HG02759 (cell line): ENCODE measurements around the gene PRKCE.
"Not testable (repeated sequence)": the region's sequence is repeated elsewhere in the genome, so short reads cannot be mapped to it uniquely, and the experiment has no call there.

ENCODE experiments used
- ATAC-seq: cut with Tn5 transposase; IDR thresholded peaks from one replicate; pipeline ENCODE4 v1.9.1; 2021; ENCODE audit warnings: mild to moderate bottlenecking, moderate library complexity; ENCODE audit not compliant: unreplicated experiment

Gene PRKCE

DNA sequence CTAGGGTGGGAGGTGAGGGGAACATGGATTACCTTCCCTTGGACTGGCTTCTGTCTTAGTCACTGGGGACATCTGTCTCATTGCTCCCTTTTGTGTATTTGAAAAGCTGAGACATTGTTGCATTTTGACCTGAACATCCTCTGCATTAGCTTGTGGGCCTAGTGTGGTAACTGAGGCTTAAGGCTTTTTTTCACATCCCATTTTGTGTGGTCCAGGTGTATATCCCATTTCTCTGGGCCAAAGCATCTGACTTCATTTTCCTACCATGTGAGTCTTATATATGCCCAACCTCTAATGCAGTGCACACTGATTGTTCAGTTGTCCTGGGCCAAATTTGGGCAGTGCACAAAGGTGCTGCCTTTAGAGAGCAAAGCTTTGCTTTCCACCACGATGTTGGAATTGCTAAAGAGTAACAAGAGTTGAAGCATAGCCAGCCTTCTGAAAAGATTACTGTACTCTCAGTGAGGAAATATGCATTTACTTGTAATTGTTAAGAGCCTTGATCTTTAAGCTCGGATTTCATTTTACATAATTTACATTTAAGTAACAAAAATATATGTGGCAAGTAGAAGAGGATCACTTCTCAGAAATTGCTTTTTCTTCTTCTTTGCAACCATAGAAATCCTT lies 13.3 kb downstream of the PRKCE start:
- no peak for ATAC-seq

DNA sequence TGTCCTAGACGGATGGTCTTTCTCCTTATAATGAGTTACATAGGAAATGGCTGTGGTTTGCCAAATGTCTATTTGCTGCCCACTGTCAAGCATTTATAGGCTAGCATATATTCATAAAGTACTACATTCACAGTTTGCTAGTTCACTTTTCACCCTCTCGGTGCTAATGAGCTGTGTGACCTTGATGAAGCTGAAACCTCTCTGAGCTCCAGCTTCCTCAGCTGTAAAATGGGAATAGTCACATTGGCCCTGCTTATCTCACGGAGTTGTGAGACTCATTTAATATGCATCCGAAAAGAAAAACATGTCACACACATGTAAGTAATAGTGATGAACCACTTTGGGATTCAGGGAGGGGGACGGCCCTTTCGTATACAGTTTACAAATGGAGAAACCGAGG lies 17.0 kb downstream of the PRKCE start:
- ATAC-seq: no peak

DNA sequence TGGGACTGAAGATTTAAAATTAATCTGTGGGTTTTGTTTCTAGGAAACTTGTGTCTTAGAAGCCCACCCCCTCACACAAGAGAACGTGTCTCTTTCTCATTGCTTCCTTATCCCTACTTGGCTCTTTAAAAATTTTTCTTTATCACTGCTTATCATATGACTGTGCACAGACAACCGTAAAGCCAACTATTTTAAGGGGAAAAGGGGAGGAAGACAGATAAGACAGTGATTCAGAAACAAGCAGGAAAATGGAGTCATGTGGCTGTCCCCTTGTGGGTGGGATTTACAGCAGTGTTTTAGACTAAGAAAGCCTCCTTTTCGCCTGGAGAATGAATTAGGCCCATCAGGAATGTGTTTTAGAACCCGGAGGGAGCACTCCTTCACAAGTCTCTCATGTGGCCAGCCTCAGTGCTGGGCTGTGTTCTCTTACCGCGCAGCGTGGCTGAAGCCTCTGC lies 17.6 kb downstream of the PRKCE start:
- no peak for ATAC-seq

DNA sequence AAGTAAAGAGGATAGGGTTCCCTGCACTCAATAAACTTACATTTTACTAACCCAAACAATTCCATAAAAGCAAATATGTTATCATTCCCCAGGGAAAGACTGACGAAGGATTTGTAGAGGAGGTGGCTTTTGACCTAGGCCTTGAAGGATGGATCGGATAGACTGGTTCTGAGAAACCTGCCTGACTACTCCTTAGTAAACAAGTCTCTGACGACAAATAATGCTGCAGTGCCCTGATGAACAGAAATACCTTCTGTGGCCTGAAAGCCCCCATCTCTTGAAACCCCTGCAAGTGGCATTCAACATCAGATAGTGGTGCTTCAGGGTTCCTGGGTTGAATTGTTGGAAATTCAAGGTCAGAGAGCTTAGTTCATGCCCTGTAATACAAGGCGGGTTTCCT lies 19.2 kb downstream of the PRKCE start:
- ATAC-seq: no peak

DNA sequence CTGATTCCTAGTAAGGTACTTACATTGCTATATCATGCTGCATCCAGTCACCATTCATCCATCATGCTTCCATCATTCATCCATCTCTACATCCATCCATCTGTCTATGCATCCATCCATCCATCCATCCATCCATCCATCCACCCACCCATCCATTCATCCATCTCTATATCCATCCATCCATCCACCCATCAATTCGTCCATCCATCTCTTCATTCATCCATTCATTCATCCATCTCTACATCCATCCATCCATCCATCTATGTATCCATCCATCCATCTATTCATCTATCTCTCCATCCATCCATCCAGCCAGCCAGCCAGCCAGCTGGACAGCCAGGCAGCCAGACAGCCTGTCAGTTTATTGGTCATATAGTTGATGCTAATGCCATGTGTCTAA lies 20.7 kb downstream of the PRKCE start:
- ATAC-seq: no peak

DNA sequence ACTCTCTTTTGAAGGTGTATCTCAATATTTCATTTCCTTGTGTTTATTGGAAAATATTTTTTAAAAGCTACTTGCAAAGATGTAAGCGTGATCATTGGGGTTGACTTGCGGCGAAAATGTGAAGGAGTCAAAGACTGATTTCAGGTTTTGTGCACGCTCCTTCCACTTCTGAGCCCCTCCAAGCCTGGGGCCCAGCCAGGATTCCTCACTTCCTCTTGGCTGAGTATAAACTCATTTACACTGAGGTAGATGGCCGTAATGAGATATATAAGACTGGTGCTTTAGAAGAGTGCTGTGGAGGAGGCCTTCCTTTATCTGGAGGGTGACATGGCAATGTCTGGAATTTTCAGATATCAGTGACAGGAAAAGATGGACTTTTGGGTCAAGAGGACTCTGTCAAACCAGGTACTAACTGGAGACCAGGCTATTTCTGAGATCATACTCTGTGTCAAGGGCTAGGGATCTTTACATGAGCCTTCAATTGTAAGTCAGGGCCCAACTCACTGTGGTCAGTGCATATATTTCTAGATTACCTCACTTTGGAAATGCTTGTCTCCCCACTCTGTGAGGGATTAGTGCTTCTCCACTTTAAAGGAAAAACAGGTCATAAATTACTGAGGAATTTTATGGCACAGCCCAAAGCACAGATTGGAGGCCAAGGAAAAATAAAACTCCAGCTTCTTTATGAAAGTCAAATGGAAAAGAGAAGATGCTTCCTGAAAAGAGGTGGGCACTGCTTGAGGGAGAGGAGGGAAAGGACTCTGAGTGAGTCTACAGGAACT lies 22.8 kb downstream of the PRKCE start:
- no peak for ATAC-seq

DNA sequence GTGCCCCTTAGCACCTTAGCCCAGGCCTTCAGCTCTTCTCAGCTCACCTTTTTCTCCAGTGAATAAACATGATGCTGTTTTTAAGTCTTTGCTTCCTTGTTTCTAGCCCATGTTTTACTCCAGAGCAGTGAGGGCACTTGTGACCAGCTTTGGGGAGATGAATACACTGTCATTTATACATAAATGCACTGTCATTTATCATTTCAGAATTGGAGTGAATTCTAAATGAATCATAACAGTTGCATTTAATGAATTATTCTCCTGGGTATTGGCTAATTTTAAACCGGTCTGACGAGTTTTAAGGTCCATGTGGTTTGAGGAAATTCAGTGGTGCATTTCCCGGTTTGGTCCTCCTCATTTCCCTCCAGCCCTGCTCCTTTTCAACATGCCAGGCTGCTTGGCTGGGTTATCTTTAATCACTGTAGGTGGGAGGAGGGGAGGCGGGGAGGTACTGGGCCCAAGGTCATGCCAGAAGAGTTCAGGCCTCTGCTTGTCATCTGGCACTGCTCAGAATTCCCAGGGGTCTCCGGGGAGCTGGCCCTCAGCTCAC lies 23.9 kb downstream of the PRKCE start:
- no peak for ATAC-seq

DNA sequence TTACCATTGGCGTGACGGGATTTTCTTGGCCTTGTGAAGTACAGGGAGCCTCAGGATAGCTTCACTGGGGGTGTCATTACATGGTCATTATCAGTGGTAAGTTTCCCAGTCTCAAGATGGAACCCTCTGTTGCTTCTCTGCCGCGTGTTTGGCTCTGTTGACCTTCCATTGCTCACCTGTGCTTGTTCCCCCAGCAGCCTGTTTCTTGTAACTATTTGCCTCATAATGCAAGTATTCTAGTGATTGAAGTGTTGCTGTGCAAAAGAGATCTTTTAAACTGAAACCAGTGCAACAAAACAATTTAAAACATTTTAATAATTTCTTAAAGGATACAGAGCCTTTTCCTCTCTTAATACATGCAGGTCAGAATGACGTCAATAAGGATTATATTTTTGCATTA lies 24.6 kb downstream of the PRKCE start:
- ATAC-seq: no peak

DNA sequence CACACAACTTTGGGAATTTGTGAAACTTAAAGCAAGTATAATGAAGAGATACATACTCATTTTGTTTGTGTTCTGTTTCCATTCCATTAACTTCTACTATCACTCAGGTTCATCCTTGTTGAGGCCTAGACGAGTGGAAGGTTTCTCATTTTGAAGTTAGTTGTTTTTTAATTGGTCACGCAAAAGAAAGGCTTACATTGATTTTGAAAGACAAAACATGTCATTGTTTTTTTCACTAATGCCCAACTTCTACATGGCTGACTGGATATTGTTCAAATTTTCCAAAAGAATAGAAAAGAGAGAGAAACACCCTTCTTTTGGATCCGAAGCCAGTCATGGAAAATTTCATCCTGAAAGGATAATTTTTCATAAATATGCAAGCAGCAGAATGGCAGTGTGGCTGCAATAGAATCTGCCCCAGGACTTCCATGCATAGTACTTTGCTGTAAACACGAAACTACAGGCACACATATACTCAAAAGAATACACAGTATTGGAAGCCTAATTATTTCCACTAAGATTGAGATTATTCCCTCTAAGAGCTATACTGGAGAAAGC lies 27.4 kb downstream of the PRKCE start:
- ATAC-seq: no peak

DNA sequence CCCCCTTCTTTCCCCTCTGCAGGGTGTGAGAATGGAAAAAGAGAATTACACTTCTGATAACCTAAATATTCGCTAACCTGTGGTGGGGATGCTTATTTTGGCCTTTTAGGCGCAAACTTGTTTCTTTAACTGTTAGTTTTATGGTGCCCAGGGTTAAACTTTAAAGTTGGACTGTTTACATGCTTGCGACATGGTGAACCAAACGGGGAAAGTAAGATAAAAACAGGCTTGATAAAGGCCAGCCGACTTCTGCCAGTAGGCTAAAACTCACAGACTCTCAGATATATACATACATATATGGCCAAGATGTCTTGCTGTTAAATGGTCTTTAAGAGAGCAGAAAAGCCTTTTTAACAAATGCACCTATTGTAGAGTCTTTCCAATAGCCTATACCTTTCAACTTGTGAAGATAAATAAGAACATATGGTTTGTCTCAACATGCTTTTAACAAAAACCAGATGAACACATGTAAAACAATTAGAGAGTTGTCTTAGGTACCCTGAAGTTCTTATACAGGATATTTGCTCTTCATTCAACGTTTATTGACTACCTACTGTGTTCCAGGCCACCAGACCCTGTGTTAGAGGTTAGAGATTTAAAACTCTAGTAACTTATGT lies 29.0 kb downstream of the PRKCE start:
- no peak for ATAC-seq

DNA sequence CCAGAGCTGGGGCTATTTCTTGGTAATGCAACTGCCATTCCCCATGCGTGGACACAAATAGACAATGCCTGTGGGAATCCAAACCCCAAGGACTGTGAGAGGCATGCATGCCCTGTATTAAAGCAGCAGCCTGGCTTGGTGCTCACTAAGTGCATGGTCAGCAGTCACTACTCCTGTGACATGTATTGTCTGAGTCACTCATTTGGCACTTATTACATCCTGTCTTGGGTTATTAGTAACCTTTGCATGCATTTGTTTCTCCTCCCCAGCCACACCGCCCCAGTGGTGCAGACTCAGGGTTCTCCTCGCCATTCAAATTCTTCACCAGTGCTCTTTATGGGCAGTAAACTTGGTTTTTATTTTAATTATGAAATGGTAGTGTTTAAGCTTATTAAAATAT lies 30.2 kb downstream of the PRKCE start:
- peak; percentile 87 for ATAC-seq

DNA sequence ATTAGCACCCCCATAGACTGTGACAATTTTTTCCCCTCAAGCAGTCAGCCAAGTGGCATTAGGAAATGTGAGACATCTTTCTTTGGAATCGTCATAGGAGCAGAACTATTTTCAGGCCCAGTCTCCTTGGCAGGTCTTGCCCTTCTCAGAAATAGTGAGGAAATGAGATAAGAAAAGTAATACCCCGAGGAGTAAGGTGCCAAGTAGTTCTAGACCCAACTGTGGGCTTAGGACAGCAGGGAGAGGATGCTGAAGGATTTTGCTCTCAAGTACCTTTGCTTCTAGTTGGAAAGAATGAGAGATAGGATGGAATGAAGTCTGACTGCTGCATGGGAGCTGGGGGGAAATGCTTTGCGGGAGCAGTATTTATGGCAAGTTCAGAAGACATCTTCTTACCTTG lies 31.8 kb downstream of the PRKCE start:
- no peak for ATAC-seq

DNA sequence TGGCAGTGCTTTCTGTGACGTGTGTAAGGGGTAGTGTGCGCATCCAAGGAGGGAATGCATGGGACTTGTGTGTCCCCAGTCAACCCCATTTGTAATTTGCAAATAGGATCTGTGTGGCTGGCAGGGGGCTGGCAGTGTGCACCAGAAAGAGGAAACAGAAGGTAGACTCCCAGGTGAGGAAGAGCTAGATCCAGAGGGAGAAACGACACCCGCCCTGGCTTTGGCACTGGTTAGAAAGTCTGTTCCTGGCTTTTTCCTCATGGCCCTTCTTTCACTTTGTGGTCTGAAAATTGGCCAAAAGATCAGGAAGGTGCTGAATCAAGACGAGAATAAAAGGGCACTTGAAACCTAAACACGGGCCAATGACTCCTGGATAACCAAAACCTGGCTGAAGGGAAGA lies 33.3 kb downstream of the PRKCE start:
- no peak for ATAC-seq

DNA sequence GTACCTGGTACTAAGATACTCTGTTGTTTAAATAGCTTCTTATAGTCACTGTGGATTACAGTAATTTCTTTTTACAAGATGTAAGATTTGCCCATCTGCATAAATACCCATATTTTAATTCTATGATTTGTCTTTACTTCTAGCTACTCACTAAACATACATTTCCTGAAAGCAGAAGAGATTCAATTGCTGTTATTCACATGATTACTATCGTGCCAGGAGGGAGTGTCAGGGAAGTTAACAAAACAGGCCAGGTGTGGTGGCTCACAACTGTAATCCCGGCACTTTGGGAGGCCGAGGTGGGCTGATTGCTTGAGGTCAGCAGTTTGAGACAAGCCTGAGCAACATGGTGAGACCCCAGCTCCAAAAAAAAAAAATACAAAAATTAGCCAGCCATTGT lies 33.8 kb downstream of the PRKCE start:
- ATAC-seq: no peak

DNA sequence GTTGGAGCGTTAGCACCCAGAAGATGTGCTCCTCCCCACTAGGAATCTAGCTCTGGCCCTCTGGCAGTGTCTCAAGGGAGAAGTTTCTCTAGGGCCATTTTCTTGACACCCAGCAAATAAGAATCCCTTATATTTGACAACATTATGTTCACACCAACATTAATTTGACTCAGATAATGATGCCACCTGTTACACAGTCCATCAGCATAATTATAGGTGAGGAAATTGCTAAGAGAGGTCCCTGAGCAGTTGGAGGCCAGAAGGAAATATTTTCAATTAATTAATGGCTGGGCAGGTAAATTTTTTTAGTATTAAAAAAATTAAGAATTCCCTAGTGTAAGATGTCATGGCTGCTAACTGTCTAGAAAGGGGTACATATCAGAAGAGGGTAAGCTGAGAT lies 36.5 kb downstream of the PRKCE start:
- no peak for ATAC-seq

DNA sequence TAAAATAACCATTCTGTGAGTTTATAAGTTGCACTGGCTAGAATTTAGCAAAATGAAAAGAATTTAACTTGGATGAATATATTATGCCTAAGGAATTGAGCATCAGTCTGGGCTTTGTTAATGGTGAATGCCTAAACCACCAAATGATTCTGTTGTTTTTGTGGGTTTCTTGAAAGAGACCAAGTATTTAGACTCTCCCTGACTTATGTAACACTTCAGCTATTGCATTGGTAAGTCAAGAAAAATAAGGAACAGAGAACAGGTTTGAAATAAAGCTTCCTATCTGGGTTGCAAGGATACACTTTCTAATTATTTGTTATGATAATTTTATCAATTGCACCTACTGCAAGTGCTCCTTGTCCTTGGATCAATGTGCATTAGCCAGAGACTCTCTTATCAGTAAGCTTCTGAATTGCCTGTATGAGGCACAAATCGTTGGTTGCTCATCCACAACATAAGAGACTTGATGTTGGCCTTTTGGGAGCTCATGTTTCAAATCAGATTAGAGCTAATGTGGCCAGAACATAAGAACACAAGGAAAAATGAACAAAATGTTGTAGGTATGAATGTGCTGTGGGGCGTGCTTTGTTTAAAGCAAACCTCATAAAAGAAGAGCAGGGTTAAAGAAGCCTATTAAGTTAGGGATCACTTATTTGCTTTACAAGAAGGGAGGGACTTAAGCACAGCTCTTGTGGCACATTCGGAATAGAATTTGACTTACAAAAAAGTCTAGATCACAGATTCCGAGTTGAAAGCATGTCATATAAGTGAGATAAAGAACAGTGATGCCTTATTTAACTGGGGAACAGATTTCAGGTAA lies 37.2 kb downstream of the PRKCE start:
- no peak for ATAC-seq

DNA sequence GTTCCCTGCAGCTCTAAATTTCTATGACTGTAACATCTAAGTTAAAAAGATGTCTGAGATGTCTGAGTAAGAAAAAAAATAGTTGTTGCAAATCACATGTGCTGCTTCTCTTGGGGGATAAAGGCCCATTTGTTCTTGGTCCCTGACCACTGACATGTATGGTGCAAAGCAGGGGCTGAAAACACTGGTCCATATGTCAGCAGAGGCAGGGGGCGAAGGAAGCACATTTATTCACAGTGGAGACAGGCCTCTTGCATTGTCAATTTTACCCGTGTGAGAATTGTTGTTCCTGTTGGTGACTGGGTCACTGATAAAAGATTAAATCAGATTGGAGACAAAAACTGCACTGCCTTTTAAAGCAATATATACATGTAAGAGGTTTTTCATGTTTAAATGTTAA lies 38.8 kb downstream of the PRKCE start:
- ATAC-seq: no peak

DNA sequence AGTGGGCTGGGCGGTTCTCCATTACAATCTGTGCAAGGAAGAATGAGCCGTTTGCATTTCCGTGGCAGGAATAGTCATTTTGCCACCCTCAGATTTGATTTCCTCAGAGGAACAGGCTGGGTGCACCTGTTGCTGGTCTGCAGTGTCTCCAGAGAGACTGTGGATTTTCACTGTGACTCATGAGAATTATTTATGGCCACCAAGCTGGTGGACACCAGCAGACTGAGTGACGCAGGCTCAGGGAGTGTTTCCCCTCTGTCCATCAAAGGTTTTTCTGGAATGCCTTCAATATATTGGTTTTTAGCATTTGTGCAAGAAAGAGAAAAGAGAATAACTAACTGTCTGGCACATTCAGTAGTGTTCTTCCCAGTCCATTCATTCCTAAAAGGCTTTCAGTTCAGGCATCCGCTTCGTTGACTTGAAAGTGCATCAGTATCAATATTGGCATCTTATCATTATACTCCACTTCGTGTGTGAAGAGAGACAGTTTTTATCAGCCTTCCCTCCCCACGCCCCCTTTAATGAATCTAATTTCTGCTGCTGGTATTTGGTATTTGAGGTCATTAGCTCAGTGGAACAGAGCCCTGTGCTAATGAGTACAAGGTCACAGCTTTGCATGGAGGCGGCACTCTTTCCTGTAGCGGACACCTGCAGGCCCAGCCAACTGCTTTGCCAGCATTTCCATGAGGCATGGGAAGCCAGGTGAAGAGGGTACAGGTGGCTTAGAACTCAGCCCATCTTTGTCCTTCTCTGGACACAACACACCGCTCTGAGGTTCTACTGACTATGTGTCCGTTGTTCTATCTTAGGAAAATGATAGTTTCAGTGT lies 39.9 kb downstream of the PRKCE start:
- ATAC-seq: peak; percentile 68

DNA sequence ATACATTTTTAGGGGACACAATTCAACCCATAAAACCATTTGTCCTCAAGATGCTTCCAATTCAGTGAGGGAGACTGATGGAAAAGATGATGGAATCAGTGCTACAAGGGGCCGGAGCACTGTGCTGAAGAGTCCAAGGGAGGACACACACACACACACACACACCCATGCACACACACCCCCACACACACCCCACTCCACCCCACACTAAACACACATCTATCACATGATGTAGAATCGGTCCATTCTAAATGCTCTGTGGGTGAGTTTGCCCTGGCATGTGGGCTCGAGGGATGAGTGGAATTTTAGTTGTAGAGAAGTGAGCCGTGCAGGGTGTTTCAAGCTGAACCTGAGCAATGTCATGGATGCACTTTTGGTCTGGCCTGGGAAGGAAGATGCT lies 41.1 kb downstream of the PRKCE start:
- no peak for ATAC-seq

DNA sequence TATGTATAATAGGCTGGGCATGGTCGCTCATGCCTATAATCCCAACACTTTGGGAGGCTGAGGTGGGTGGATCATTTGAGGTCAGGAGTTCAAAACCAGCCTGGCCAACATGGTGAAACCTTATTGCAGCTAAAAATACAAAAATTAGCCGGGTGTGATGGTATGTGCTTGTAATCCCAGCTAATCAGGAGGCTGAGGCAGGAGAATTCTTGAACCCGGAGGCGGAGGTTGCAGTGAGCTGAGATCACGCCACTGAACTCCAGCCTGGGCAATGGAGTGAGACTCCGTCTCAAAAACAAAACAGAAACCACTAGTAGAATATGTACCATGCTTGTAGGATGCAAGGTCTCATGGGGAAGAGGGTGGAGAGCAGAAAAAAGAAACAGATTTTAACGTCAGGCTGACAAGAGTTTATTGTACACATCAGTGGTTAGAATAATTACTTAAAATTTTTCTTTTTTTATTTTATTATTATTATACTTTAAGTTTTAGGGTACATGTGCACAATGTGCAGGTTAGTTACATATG lies 44.1 kb downstream of the PRKCE start:
- ATAC-seq: not testable (repeated sequence)
